Type B pancreatic cell (in vitro differentiated cells): Measurements from ENCODE around the gene TDRD12. TPM values are rescaled to one million over a fixed set of nuclear protein-coding genes. Genes with fewer than 3 reads are reported as not detected.

Source experiments
- DNase-seq: peaks from one replicate; pipeline ENCODE4 v3.0.0; 2021; ENCODE audit warnings: mixed read lengths; ENCODE audit not compliant: unreplicated experiment; ENCODE audit errors: extremely low spot score
- H3K27ac Mint-ChIP-seq: 2 replicates; pipeline ENCODE4 v1.8.0; 2021; ENCODE audit warnings: mild to moderate bottlenecking, mixed read lengths
- H3K27me3 Mint-ChIP-seq: 2 replicates; pipeline ENCODE4 v1.8.0; 2021; ENCODE audit warnings: mixed read lengths
- H3K36me3 Mint-ChIP-seq: 2 replicates; pipeline ENCODE4 v1.8.0; 2021; ENCODE audit warnings: mixed read lengths
- H3K4me1 Mint-ChIP-seq: one replicate; pipeline ENCODE4 v1.8.0; 2021; ENCODE audit warnings: mixed read lengths; ENCODE audit not compliant: unreplicated experiment
- H3K4me3 Mint-ChIP-seq: 2 replicates; pipeline ENCODE4 v1.8.0; 2021; ENCODE audit warnings: mild to moderate bottlenecking, mixed read lengths
- H3K9me3 Mint-ChIP-seq: 2 replicates; pipeline ENCODE4 v1.8.0; 2021; ENCODE audit warnings: mixed read lengths
- total RNA-seq: library from RNA; stranded (reverse); gene quantifications from 2 replicates; pipeline ENCODE4 v1.2.1, GENCODE V29; 2021; ENCODE audit warnings: low replicate concordance
- TF ChIP-seq, protein P1 (sequence below): fragments of 200-600 bp; sonication (generic); conservative IDR thresholded peaks from 2 replicates; pipeline ENCODE4 v1.5.0; 2021; ENCODE audit warnings: antibody characterized with exemption, mild to moderate bottlenecking

Gene TDRD12
- total RNA-seq, 1 donor from 2014 or later = 0.24 TPM

DNA sequence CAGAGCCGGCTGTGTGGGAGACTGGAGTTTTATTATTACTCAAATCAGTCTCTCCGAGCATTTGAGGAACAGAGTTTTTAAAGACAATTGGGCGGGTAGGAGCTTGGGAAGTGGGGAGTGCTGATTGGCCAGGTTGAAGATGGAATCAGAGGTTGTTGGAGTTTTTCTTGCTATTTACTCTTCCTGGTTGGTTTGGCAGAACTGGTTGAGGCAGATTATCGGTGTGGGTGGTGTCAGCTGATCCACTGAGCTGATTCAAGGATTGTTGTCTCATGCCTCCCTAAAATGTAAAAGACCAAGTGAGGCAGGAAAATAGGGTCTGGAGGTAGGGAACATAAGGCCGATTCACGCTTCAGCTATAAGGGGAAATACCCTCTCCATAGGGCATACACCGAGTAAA, 1.3 kb upstream of the TDRD12 start:
- Mint-ChIP-seq H3K36me3 (peaks cover 8% of the 10 kb centered on the region), H3K9me3 (peaks cover 4% of the 10 kb centered on the region), H3K4me3 (peak overlapping the region; percentile 52), H3K4me1 (peaks cover 6% of the 10 kb centered on the region), H3K27me3 (no peaks in the 10 kb centered on the region), H3K27ac (peak overlapping the region; percentile 76)
- TF ChIP-seq, protein P1, sequence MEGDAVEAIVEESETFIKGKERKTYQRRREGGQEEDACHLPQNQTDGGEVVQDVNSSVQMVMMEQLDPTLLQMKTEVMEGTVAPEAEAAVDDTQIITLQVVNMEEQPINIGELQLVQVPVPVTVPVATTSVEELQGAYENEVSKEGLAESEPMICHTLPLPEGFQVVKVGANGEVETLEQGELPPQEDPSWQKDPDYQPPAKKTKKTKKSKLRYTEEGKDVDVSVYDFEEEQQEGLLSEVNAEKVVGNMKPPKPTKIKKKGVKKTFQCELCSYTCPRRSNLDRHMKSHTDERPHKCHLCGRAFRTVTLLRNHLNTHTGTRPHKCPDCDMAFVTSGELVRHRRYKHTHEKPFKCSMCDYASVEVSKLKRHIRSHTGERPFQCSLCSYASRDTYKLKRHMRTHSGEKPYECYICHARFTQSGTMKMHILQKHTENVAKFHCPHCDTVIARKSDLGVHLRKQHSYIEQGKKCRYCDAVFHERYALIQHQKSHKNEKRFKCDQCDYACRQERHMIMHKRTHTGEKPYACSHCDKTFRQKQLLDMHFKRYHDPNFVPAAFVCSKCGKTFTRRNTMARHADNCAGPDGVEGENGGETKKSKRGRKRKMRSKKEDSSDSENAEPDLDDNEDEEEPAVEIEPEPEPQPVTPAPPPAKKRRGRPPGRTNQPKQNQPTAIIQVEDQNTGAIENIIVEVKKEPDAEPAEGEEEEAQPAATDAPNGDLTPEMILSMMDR = no peak
- DNase-seq = no peak

DNA sequence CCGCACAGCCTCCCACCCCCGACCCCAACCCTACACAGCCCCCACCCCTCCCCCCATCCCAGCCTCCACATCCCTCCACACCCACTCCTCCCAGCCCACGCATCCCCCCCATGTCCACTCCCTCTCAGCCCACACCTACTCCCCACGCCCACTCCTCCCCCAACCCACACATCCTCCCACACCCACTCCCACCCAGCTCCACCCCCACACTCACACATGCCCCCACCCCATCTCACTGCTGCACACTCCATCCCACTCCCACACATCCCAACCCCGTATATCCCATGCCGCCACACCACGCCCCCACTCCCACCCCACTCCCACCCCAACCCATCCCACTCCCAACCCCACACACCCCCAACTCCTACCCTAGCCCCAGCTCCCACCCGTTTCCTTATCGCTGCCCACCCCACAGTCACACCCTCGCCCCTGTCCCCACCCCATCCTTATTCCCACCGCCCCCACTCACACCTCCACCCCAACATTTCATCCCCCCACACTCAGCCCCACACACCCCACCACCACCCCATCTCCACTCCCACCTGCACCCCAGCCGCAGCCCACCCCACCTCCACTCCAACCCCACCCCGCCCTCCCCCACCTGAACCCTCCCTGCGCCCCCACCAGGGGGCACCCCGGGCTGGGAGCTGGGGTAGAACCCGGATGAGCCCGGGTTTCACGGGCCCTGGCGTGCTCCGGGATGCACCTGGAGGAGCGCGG, 809 bp downstream of the TDRD12 start:
- Mint-ChIP-seq H3K27me3 (no peaks in the 10 kb centered on the region), H3K4me3 (no peak overlapping the region), H3K36me3 (peaks cover 4% of the 10 kb centered on the region), H3K9me3 (peaks cover 4% of the 10 kb centered on the region), H3K27ac (no peak overlapping the region), H3K4me1 (peaks cover 6% of the 10 kb centered on the region)
- no peak for DNase-seq
- TF ChIP-seq, protein P1 = no peak

DNA sequence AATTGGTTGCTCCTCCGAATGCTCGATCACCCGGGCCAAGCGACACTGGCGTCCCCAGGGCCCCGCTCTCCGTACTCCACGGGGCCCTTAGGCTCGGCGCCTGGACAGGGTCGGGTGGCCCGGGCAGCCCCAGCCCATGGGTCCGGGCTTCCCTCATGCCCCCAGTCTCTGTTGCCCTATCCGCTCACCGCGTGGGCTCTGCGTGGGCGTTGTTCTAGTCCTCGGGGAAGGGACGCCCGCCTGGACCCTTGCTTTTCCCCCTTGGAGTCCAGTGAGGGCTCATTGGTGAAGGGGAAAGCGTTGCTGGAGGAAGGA, 1.3 kb downstream of the TDRD12 start:
- Mint-ChIP-seq H3K9me3 (peaks cover 4% of the 10 kb centered on the region), H3K4me3 (no peak overlapping the region), H3K4me1 (peaks cover 6% of the 10 kb centered on the region), H3K27ac (no peak overlapping the region), H3K36me3 (peaks cover 4% of the 10 kb centered on the region), H3K27me3 (no peaks in the 10 kb centered on the region)
- TF ChIP-seq, protein P1 = no peak
- DNase-seq = no peak

- no peaks in the 10 kb centered on the region for H3K36me3 Mint-ChIP-seq
- TF ChIP-seq, protein P1 = no peak
- H3K4me1 Mint-ChIP-seq = no peaks in the 10 kb centered on the region
- no peak for DNase-seq
- no peak overlapping the region for H3K4me3 Mint-ChIP-seq
- H3K27me3 Mint-ChIP-seq = peaks cover 5% of the 10 kb centered on the region
- H3K27ac Mint-ChIP-seq = no peak overlapping the region
- no peaks in the 10 kb centered on the region for H3K9me3 Mint-ChIP-seq
Observed at GRCh38 chr19:32735936-32736335, 16.4 kb downstream of the TDRD12 start.

DNA sequence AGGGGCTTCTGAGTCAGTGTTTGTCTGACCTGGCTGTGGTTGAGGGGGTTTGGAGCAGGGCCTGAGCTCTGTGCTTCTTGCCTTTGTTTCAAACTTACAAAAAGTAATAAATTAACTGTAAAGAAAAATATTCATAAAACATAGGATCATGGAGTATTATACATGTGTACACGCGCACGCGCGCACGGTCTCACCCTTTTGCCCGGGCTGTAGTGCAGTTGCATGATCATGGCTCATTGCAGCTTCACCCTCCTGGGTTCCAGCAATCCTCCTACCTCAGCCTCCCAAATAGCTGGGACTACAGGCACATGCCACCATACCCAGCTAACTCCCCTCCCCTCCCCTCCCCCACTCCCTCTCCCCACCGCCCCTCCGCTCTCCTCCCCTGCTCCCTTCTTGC, 23.5 kb downstream of the TDRD12 start:
- no peaks in the 10 kb centered on the region for H3K36me3 Mint-ChIP-seq
- no peak overlapping the region for H3K4me3 Mint-ChIP-seq
- H3K27me3 Mint-ChIP-seq = peaks cover 10% of the 10 kb centered on the region
- H3K27ac Mint-ChIP-seq = no peak overlapping the region
- TF ChIP-seq, protein P1 = no peak
- no peaks in the 10 kb centered on the region for H3K4me1 Mint-ChIP-seq
- no peaks in the 10 kb centered on the region for H3K9me3 Mint-ChIP-seq
- peak; percentile 58 for DNase-seq
